Caco-2 (cell line): ENCODE measurements around the gene YPEL3. TPM values are rescaled to one million over a fixed set of nuclear protein-coding genes. Genes with fewer than 3 reads are reported as not detected.

Source experiments
- BruUV-seq: library from RNA; stranded (reverse); fragments of 400-500 nt; replicated peaks from 2 replicates; lab custom pipeline; 2021; lab: Mats Ljungman, UMichigan
- CTCF ChIA-PET: fragments of 300-600 bp; sonication (Branson Sonifier 250); formaldehyde crosslinking; loops from one replicate; lab custom pipeline; 2022; ENCODE audit warnings: antibody characterized with exemption; lab: Charles Lee
- POLR2A ChIA-PET: fragments of 300-600 bp; sonication (Branson Sonifier 250); formaldehyde crosslinking; loops from one replicate; lab custom pipeline; 2022; ENCODE audit warnings: antibody characterized with exemption; lab: Charles Lee
- DNase-seq, 2 experiments: peaks; one replicate each; pipeline versions ENCODE4 v3.0.0 to v3.0.0-alpha.2; 2020 to 2022
- H3K27me3 ChIP-seq: replicated peaks from 2 replicates; pipeline ENCODE4 v1.6.0; 2011; ENCODE audit warnings: low read length; ENCODE audit not compliant: control insufficient read depth, insufficient read depth
- H3K36me3 ChIP-seq: 2 replicates; pipeline ENCODE4 v1.5.1; 2011; ENCODE audit warnings: low read length; ENCODE audit not compliant: control insufficient read depth, insufficient read depth
- H3K4me1 ChIP-seq: fragments of 250-450 bp; sonication (Bioruptor Pico); 2 replicates; pipeline ENCODE4 v1.5.1; 2020; ENCODE audit warnings: mild to moderate bottlenecking
- H3K4me3 ChIP-seq: 2 replicates; pipeline ENCODE4 v1.5.1; 2011; ENCODE audit warnings: low read depth, mild to moderate bottlenecking, control low read depth, low read length
- H3K9me3 ChIP-seq: fragments of 250-450 bp; sonication (Bioruptor Pico); 2 replicates; pipeline ENCODE4 v1.5.1; 2020; ENCODE audit warnings: mild to moderate bottlenecking, moderate library complexity
- H3K27ac Mint-ChIP-seq: one replicate; pipeline ENCODE4 v1.8.0; 2022; ENCODE audit warnings: mixed read lengths; ENCODE audit not compliant: unreplicated experiment
- H3K27me3 Mint-ChIP-seq: one replicate; pipeline ENCODE4 v1.8.0; 2022; ENCODE audit warnings: mixed read lengths; ENCODE audit not compliant: insufficient read depth, unreplicated experiment
- H3K36me3 Mint-ChIP-seq: one replicate; pipeline ENCODE4 v1.8.0; 2022; ENCODE audit warnings: mild to moderate bottlenecking, mixed read lengths; ENCODE audit not compliant: insufficient read depth, unreplicated experiment
- H3K4me1 Mint-ChIP-seq: one replicate; pipeline ENCODE4 v1.8.0; 2022; ENCODE audit warnings: low read depth, mixed read lengths; ENCODE audit not compliant: unreplicated experiment
- H3K4me3 Mint-ChIP-seq: one replicate; pipeline ENCODE4 v1.8.0; 2022; ENCODE audit warnings: mild to moderate bottlenecking, moderate library complexity, mixed read lengths; ENCODE audit not compliant: unreplicated experiment
- H3K9me3 Mint-ChIP-seq: one replicate; pipeline ENCODE4 v1.8.0; 2022; ENCODE audit warnings: mixed read lengths; ENCODE audit not compliant: unreplicated experiment
- intact Hi-C: fragments of 100-400 bp; cut with micrococcal nuclease; formaldehyde crosslinking; loops from one replicate; pipeline ENCODE4 v1.10.0; 2022; ENCODE audit not compliant: unreplicated experiment
- total RNA-seq: library from RNA; stranded (reverse); gene quantifications from 2 replicates; pipeline ENCODE4 v1.2.3, GENCODE V29; 2022
- TF ChIP-seq, protein P1 (sequence below), 2 experiments: fragments of 200-600 bp in 1 of 2; IDR thresholded peaks; 1 replicate in 1 of 2; 2 replicates in 1 of 2; pipeline versions ENCODE4 v1.5.1 to v1.8.0; 2011 to 2022; ENCODE audit warnings: antibody characterized with exemption in 1 of 2, control low read depth in 1 of 2, inconsistent platforms in 1 of 2, low read depth in 1 of 2, low read length in 1 of 2, mild to moderate bottlenecking in 1 of 2, moderate library complexity in 1 of 2; ENCODE audit not compliant: insufficient read depth in 1 of 2, severe bottlenecking in 1 of 2, unreplicated experiment in 1 of 2

YPEL3 gene
- total RNA-seq, 1 experiment from 2014 or later: 26.3 TPM

DNA sequence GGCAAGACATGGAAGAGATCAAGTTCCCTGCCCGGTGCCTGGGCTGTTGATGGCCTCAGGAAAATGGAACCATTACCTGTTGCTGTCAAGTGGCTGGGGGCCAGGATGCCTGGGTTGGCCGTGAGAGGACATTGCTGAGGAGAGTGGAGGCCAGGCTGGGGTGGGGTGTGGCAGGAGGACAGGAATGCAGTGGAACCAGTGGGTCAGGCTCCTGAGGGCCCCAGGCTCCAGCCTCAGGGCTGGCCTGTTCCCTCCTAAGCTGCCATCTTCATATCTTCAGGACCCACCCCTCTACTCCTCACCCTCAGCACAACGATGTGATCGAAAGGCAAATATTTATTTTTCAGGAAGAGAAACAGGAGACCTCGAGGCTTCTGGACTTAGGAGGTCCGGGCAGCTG, 8.5 kb upstream of the YPEL3 start:
- Mint-ChIP-seq H3K36me3 (peaks cover 13% of the 10 kb centered on the region), H3K4me3 (peak overlapping the region; percentile 66), H3K27me3 (no peaks in the 10 kb centered on the region), H3K27ac (peak overlapping the region; percentile 97), H3K4me1 (peaks cover 13% of the 10 kb centered on the region), H3K9me3 (peaks cover 14% of the 10 kb centered on the region)
- Histone ChIP-seq H3K4me1 (peaks cover 22% of the 10 kb centered on the region), H3K27me3 (no peaks in the 10 kb centered on the region), H3K36me3 (no peaks in the 10 kb centered on the region; the same call in 1 of the 2 replicates), H3K4me3 (no peak overlapping the region), H3K9me3 (no peaks in the 10 kb centered on the region)
- peak; percentile 88 to 89 for DNase-seq
- POLR2A ChIA-PET: no interaction called here
- TF ChIP-seq, protein P1, sequence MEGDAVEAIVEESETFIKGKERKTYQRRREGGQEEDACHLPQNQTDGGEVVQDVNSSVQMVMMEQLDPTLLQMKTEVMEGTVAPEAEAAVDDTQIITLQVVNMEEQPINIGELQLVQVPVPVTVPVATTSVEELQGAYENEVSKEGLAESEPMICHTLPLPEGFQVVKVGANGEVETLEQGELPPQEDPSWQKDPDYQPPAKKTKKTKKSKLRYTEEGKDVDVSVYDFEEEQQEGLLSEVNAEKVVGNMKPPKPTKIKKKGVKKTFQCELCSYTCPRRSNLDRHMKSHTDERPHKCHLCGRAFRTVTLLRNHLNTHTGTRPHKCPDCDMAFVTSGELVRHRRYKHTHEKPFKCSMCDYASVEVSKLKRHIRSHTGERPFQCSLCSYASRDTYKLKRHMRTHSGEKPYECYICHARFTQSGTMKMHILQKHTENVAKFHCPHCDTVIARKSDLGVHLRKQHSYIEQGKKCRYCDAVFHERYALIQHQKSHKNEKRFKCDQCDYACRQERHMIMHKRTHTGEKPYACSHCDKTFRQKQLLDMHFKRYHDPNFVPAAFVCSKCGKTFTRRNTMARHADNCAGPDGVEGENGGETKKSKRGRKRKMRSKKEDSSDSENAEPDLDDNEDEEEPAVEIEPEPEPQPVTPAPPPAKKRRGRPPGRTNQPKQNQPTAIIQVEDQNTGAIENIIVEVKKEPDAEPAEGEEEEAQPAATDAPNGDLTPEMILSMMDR (IDR thresholded peaks at IDR 0.05; ENCODE audit: insufficient read depth in 1 of 2, low read depth in 1 of 2, low read length in 1 of 2, severe bottlenecking in 1 of 2, unreplicated experiment in 1 of 2): no peak
- BruUV-seq: no TSS peak
- CTCF ChIA-PET: interaction anchor here (1.0 to 2.2 kb wide), 2 partner anchors 8 to 12 kb away, joined by 3 to 13 read pairs; partner anchors contain the start of gene TBX6
- intact Hi-C loops: no loop called here

DNA sequence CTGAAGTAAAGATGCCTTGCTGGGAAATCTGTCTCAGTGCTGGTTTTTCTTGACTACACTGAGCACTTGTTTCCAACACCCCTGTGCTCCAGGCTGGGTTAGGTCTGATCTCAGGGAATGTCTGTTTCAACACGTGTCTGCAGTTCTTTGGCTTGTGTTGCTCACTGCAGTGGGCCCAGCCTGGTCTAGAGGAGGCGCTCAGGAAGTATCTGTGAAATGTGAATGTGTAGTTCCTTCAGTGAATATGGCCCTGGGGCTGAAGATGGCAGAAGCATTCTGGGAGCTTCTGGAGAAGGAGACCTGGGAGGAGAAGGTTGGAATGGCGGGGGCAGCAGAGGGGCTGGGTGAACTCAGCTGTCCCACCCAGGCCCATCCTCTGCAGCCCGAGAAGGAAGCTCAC, 8.1 kb upstream of the YPEL3 start:
- BruUV-seq: TSS peak; percentile 46
- Mint-ChIP-seq H3K27me3 (no peaks in the 10 kb centered on the region), H3K9me3 (peaks cover 14% of the 10 kb centered on the region), H3K4me1 (peaks cover 13% of the 10 kb centered on the region), H3K36me3 (peaks cover 13% of the 10 kb centered on the region), H3K4me3 (peak overlapping the region; percentile 66), H3K27ac (peak overlapping the region; percentile 97)
- H3K36me3 ChIP-seq: no peaks in the 10 kb centered on the region; the same call in 1 of the 2 replicates
- no peaks in the 10 kb centered on the region for H3K27me3 ChIP-seq
- ChIA-PET CTCF (interaction anchor here (1.0 to 2.2 kb wide), 2 partner anchors 9 to 12 kb away, joined by 3 to 13 read pairs; partner anchors contain the start of gene TBX6), POLR2A (no interaction called here)
- H3K4me3 ChIP-seq: no peak overlapping the region
- TF ChIP-seq, protein P1 (IDR thresholded peaks at IDR 0.05; ENCODE audit: insufficient read depth in 1 of 2, low read depth in 1 of 2, low read length in 1 of 2, severe bottlenecking in 1 of 2, unreplicated experiment in 1 of 2): no peak
- no peak for DNase-seq
- intact Hi-C loops: no loop called here
- no peaks in the 10 kb centered on the region for H3K9me3 ChIP-seq
- peaks cover 22% of the 10 kb centered on the region for H3K4me1 ChIP-seq

DNA sequence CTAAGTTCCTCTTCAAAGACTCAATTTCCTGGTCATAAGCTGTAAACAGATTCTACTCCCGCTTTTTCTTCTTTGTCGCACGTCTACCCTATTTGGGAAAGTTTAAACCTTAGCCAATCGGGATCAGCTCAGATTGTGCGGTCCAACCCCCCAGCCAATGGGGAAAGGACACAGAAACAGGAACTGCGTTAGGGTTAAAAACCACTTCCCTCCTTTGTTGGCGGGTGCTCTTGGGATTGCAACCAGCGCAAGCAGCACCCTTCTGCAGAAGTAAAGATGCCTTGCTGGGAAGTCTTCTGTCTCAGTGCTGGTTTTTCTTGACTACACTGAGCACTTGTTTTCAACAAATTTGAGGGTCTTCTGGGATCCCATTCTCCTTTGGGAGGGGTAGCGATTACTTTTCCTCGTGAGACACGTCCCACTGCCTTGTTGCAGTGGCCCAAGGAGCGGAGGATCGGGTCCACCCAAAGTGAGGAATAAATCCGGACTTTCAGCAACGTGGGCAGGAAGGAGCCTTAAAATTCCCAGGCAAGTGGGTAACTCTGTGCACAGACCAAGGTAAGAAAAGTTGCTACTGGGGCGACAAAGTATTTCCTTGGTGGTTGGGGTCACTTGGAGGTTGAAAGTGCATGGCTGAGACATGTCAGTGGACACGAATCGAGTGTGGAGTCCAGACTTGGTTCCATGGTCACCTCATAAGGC, 1.0 kb upstream of the YPEL3 start:
- peaks cover 11% of the 10 kb centered on the region for H3K9me3 Mint-ChIP-seq
- H3K36me3 Mint-ChIP-seq: peaks cover 23% of the 10 kb centered on the region
- TF ChIP-seq, protein P1 (IDR thresholded peaks at IDR 0.05; ENCODE audit: insufficient read depth in 1 of 2, low read depth in 1 of 2, low read length in 1 of 2, severe bottlenecking in 1 of 2, unreplicated experiment in 1 of 2): no peak
- BruUV-seq: no TSS peak
- H3K27me3 ChIP-seq: no peaks in the 10 kb centered on the region
- POLR2A ChIA-PET: no interaction called here
- DNase-seq: no peak
- H3K4me1 ChIP-seq: peaks cover 21% of the 10 kb centered on the region
- H3K27ac Mint-ChIP-seq: peak overlapping the region; percentile 85
- no peak overlapping the region for H3K4me3 ChIP-seq
- peaks cover 18% of the 10 kb centered on the region for H3K4me1 Mint-ChIP-seq
- H3K36me3 ChIP-seq: no peaks in the 10 kb centered on the region
- H3K27me3 Mint-ChIP-seq: no peaks in the 10 kb centered on the region
- CTCF ChIA-PET: no interaction called here
- H3K4me3 Mint-ChIP-seq: peak overlapping the region; percentile 64
- intact Hi-C loops: no loop called here
- H3K9me3 ChIP-seq: peaks cover 19% of the 10 kb centered on the region
